Neural cell (in vitro differentiated cells): Measurements from ENCODE around the gene COL4A1. TPM values are rescaled to one million over a fixed set of nuclear protein-coding genes. Genes with fewer than 3 reads are reported as not detected.

ENCODE experiments used
- H2AFZ ChIP-seq: fragments of 200-600, 300-800 bp; sonication (generic), shearing (Covaris generic); 2 replicates; pipeline ENCODE4 v1.6.0; 2014; ENCODE audit warnings: low read depth, mild to moderate bottlenecking, antibody characterized with exemption, low read length, moderate library complexity
- H3F3A ChIP-seq: fragments of 200-600 bp; shearing (Covaris generic); 2 replicates; pipeline ENCODE4 v1.6.1; 2016; ENCODE audit warnings: mild to moderate bottlenecking, moderate library complexity, mixed read lengths, antibody characterized with exemption, low read length; ENCODE audit not compliant: insufficient read depth, poor library complexity, severe bottlenecking
- H3K27ac ChIP-seq: fragments of 200-600, 300-800 bp; sonication (generic), shearing (Covaris generic); 2 replicates; pipeline ENCODE4 v1.5.1; 2014; ENCODE audit warnings: mild to moderate bottlenecking, low read length, moderate library complexity
- H3K27me3 ChIP-seq: fragments of 300-800, 200-600 bp; sonication (generic), shearing (Covaris generic); 2 replicates; pipeline ENCODE4 v1.6.0; 2014; ENCODE audit warnings: mild to moderate bottlenecking, low read depth, low read length, moderate library complexity; ENCODE audit not compliant: insufficient read depth
- H3K36me3 ChIP-seq: fragments of 300-800, 200-600 bp; sonication (generic), shearing (Covaris generic); 2 replicates; pipeline ENCODE4 v1.5.1; 2014; ENCODE audit warnings: mild to moderate bottlenecking, antibody characterized with exemption, low read length, moderate library complexity; ENCODE audit not compliant: insufficient read depth
- H3K4me2 ChIP-seq: fragments of 300-800, 200-600 bp; sonication (generic), shearing (Covaris generic); 2 replicates; pipeline ENCODE4 v1.6.0; 2014; ENCODE audit warnings: mild to moderate bottlenecking, low read length
- H3K4me3 ChIP-seq: fragments of 300-800, 200-600 bp; sonication (generic), shearing (Covaris generic); 2 replicates; pipeline ENCODE4 v1.5.1; 2014; ENCODE audit warnings: mild to moderate bottlenecking, low read length, moderate library complexity
- H3K79me2 ChIP-seq: fragments of 200-600 bp; shearing (Covaris generic); replicated peaks from 2 replicates; pipeline ENCODE4 v1.6.0; 2014; ENCODE audit warnings: mild to moderate bottlenecking, low read length, moderate library complexity; ENCODE audit not compliant: insufficient read depth
- H3K9ac ChIP-seq: fragments of 300-800, 200-600 bp; sonication (generic), shearing (Covaris generic); 2 replicates; pipeline ENCODE4 v1.6.1; 2016; ENCODE audit warnings: mild to moderate bottlenecking, low read length, mixed read lengths
- H3K9me2 ChIP-seq: fragments of 200-600 bp; shearing (Covaris generic); 2 replicates; pipeline ENCODE4 v1.6.1; 2016; ENCODE audit warnings: mild to moderate bottlenecking, low read length, mixed read lengths; ENCODE audit not compliant: insufficient read depth
- H3K9me3 ChIP-seq: fragments of 200-600, 300-800 bp; sonication (generic), shearing (Covaris generic); 2 replicates; pipeline ENCODE4 v1.6.1; 2016; ENCODE audit warnings: mild to moderate bottlenecking, mixed run types, low read length, moderate library complexity, mixed read lengths
- H4K20me1 ChIP-seq: fragments of 200-600 bp; shearing (Covaris generic); 2 replicates; pipeline ENCODE4 v1.6.1; 2016; ENCODE audit warnings: mild to moderate bottlenecking, mixed run types; ENCODE audit not compliant: insufficient read depth
- CTCF ChIP-seq: fragments of 450-650 bp; IDR thresholded peaks from 2 replicates; pipeline ENCODE4 v1.5.1; 2014; ENCODE audit warnings: antibody characterized with exemption, mild to moderate bottlenecking, moderate library complexity; ENCODE audit not compliant: poor library complexity, severe bottlenecking
- EP300 ChIP-seq: fragments of 450-650 bp; conservative IDR thresholded peaks from 2 replicates; pipeline ENCODE4 v1.6.1; 2014; ENCODE audit warnings: antibody characterized with exemption, mild to moderate bottlenecking, moderate library complexity; ENCODE audit not compliant: poor library complexity, severe bottlenecking
- EZH2 ChIP-seq: fragments of 200-600, 300-800 bp; shearing (Covaris generic), sonication (generic); IDR thresholded peaks from 2 replicates; pipeline ENCODE4 v1.6.1; 2014; ENCODE audit warnings: antibody characterized with exemption, low read length, borderline replicate concordance, mild to moderate bottlenecking; ENCODE audit not compliant: insufficient read depth, poor library complexity, severe bottlenecking
- MXI1 ChIP-seq: fragments of 450-650 bp; conservative IDR thresholded peaks from 2 replicates; pipeline ENCODE4 v1.6.1; 2014; ENCODE audit warnings: antibody characterized with exemption, mild to moderate bottlenecking; ENCODE audit not compliant: poor library complexity, severe bottlenecking
- POLR2AphosphoS5 ChIP-seq: IDR thresholded peaks from 2 replicates; pipeline ENCODE4 v1.6.1; 2012
- RAD21 ChIP-seq: fragments of 450-650 bp; conservative IDR thresholded peaks from 2 replicates; pipeline ENCODE4 v1.6.1; 2014; ENCODE audit warnings: antibody characterized with exemption, mild to moderate bottlenecking, moderate library complexity
- REST ChIP-seq: IDR thresholded peaks from 2 replicates; pipeline ENCODE4 v1.6.1; 2012; ENCODE audit warnings: borderline replicate concordance
- SMC3 ChIP-seq: fragments of 450-650 bp; conservative IDR thresholded peaks from 2 replicates; pipeline ENCODE4 v1.6.1; 2014; ENCODE audit warnings: antibody characterized with exemption, mild to moderate bottlenecking, moderate library complexity; ENCODE audit not compliant: poor library complexity
- TAF1 ChIP-seq: IDR thresholded peaks from 2 replicates; pipeline ENCODE4 v1.6.1; 2012; ENCODE audit warnings: low read depth
- polyA plus RNA-seq: library from polyadenylated mRNA; depleted of rRNA; stranded (reverse); fragments of >200 nt; gene quantifications from 2 replicates; pipeline ENCODE4 v1.2.3, GENCODE V29; 2014

Gene COL4A1
- polyA plus RNA-seq, 1 donor from 2014 or later: 13.1 TPM

- Histone ChIP-seq H3K36me3 (no peaks in the 10 kb centered on the region), H3K79me2 (no peaks in the 10 kb centered on the region), H3K9ac (no peak overlapping the region), H3F3A (no peaks in the 10 kb centered on the region), H3K27me3 (no peaks in the 10 kb centered on the region), H3K4me3 (no peak overlapping the region), H3K9me2 (no peaks in the 10 kb centered on the region), H2AFZ (no peak overlapping the region), H3K9me3 (no peaks in the 10 kb centered on the region), H4K20me1 (no peaks in the 10 kb centered on the region), H3K27ac (no peak overlapping the region), H3K4me2 (no peak overlapping the region)
- TF ChIP-seq RAD21 (no peak), SMC3 (no peak), EP300 (no peak), REST (no peak), TAF1 (no peak), MXI1 (no peak), EZH2 (no peak), CTCF (no peak), POLR2AphosphoS5 (no peak)
Observed at GRCh38 chr13:110156301-110157049, 150.5 kb downstream of the COL4A1 start.

- no peaks in the 10 kb centered on the region for H4K20me1 ChIP-seq
- no peaks in the 10 kb centered on the region for H3F3A ChIP-seq
- H2AFZ ChIP-seq: no peak overlapping the region
- H3K9me3 ChIP-seq: no peaks in the 10 kb centered on the region
- no peaks in the 10 kb centered on the region for H3K27me3 ChIP-seq
- no peaks in the 10 kb centered on the region for H3K79me2 ChIP-seq
- H3K36me3 ChIP-seq: no peaks in the 10 kb centered on the region
- no peak overlapping the region for H3K9ac ChIP-seq
- no peaks in the 10 kb centered on the region for H3K9me2 ChIP-seq
- H3K4me3 ChIP-seq: no peak overlapping the region
- TF ChIP-seq CTCF: no peak
- no peak for TF ChIP-seq MXI1
- TF ChIP-seq EP300: no peak
- no peak for TF ChIP-seq TAF1
- no peak for TF ChIP-seq SMC3
- no peak for TF ChIP-seq RAD21
- no peak for TF ChIP-seq REST
- H3K27ac ChIP-seq: no peak overlapping the region
- no peak overlapping the region for H3K4me2 ChIP-seq
Observed at GRCh38 chr13:110155072-110155471, 151.9 kb downstream of the COL4A1 start.
